T-helper 2 cell treated with Interferon-gamma antibody and Interleukin-4, amounts not matched to agents 100 ng/mL and 5 ng/mL, for 36 hours (primary cell): Measurements from ENCODE around the gene SSTR3. TPM values are rescaled to one million over a fixed set of nuclear protein-coding genes. Genes with fewer than 3 reads are reported as not detected.
"Not testable (repeated sequence)": the region's sequence is repeated elsewhere in the genome, so short reads cannot be mapped to it uniquely, and the experiment has no call there.

ENCODE experiments used
- intact Hi-C: fragments of 100-400 bp; cut with micrococcal nuclease; formaldehyde crosslinking; loops from one replicate; pipeline ENCODE4 v1.15.1; 2023
- total RNA-seq: library from RNA; stranded (reverse); gene quantifications from 2 replicates; pipeline ENCODE4 v1.2.3, GENCODE V29; 2022

The SSTR3 gene
- total RNA-seq, 1 donor from 2014 or later: 0.64 TPM

GRCh38 chr22:37213941-37214730, 1.9 kb upstream of the SSTR3 start:
- intact Hi-C loops: no loop called here

GRCh38 chr22:37213218-37213855, 1.1 kb upstream of the SSTR3 start:
- intact Hi-C loops: no loop called here

DNA sequence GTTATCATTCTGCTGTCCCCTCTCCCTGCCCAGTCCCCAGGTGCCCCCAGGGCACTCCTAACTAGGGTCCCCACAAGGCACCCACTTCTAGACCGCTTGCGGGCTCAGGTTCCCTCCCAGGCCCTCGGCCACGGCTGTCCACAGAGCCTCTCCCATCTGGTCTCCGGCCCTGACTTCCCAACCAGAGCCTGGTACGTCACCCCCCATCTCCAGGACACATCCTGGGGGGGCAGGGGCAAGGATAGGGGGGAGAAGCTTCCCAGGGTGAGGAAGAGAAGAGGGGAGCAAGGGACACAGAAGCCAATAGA, 457 bp downstream of the SSTR3 start:
- intact Hi-C loops: no loop called here

DNA sequence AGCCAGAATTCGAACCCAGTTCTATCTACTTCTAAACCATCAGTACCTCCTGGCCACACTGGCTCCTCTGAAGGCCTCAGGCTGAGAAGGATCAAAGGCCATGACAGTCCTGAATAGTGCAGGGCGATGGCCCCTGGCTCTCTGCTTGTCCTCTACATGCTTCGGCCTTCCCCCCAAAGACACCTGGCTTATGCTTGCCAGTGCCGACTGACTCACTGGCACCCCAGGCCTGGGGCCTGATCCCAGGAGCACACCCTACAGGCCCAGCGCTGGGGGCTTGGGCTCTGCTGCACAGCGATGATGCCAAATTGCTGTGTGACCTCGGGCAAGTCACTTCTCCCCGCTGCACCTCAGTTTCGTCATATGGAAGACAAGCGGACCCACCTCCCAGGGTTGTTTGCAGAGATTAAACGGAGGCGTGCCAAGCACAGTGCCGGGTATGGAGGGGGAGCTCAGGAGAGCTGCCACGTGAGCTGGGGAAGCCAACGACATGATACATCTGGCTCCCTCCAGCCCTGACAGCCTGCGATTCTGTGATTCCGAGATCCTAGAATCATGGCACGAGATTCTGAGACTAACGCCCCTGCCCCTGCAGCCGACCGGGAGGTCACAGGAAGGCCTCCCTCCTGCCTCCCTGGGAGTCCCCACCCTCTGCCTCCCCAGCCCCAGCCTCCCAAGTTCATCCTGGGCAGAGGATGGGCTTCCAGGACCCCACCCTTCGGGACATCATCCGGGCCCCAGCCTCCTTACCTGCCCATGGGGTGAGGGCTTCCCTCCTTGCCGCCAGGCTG, 1.0 kb downstream of the SSTR3 start:
- intact Hi-C loops: no loop called here

DNA sequence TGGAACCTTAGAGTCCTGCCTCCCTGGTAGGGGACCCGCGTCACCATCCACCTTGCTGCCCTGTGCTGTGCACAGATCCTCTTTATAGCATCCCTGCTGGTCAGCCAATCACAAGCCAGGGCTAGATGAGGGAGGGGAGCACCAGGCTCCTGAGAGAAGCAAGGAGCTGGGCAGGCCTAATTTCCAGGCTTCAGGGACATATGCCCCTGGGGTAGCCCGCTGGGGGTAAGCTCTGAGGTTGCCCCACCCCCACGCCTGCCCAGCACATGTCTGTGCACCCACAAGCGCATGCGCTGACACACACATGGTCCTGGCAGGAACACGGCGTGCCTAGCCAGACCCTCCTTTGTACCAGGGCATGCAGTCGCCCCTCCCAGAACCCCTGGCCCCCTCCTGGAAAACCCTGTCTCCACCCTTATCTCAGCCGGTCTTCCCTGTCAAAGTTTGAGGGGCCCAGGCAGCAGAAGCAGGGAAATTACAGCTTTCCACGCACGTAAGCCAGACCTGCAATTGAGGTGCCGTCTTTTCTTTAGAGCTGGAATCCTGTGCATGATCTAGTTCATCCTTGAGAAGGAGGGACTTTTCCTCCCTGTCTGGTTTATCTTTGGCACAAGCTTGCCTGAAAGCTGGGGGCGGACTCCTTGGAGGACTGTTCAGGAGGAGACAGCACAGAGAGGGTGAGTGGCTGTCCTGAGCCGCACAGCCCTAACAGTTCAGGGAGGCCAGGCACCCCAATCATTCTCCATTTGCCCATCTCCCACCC, 2.1 kb downstream of the SSTR3 start:
- intact Hi-C loops: no loop called here

- intact Hi-C loops: no loop called here
Observed at GRCh38 chr22:37209140-37209845, 3.0 kb downstream of the SSTR3 start.

- intact Hi-C loops: no loop called here
Observed at GRCh38 chr22:37208401-37209139, 3.7 kb downstream of the SSTR3 start.

DNA sequence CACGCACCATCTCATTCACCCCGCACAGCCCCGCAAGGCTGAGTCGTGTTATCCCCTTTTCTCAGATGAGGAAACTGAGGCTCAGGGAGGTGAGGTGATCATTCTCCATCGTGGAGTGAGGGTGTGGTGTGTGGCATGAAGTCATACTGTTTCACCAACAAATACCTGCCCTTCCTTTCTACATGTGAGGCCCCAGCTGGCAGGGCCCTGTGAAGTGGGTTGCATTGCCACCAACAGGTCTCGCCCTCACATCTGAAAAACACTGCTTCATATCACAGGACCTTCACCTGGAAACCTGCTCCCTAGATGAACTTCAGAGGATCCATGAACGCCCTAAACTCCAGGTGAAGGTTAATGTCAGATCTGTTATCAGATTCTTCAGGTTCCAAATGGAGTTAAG, 4.3 kb downstream of the SSTR3 start:
- intact Hi-C loops: no loop called here

DNA sequence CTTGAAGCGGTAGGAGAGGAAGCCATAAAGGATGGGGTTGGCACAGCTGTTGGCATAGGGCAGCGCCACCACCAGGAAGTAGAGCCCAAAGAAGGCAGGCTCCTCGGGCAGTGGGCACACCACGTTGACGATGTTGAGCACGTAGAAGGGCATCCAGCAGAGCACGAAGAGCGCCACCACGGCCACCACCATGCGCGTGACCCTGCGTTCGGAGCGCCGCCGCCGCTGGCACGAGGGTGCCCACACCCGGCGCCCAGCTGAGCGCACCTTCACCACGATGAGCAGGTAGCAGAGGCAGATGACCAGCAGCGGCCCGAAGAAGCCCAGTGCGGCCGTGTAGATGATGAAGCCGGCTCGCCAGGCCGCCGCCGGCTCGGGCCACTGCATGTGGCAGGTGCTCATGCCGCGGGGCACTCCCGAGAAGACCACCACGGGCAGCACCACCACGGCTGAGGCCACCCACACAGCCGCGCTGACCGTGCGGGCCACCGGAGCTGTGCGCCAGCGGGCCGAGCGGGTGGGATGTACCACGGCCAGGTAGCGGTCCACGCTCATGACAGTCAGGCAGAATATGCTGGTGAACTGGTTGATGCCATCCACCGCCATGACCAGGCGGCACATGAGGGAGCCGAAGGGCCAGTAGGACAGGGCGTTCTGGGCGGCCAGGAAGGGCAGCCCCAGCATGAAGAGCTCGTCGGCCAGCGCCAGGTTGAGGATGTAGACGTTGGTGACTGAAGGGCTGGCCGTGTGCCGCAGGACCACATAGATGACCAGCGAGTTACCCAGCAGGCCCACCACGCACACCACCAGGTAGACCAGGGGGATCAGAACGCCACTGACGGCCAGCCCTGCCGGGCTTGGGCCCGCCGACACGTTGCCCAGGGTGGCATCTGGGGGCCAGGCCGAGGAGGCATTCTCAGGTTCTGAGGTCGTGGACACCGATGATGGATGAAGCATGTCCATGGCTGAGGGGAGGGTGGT, 5.1 kb downstream of the SSTR3 start:
- intact Hi-C loops: no loop called here

GRCh38 chr22:37206118-37206840, 6.0 kb downstream of the SSTR3 start:
- intact Hi-C loops: no loop called here

- intact Hi-C loops: no loop called here
Observed at GRCh38 chr22:37205046-37205445, 7.2 kb downstream of the SSTR3 start.

- intact Hi-C loops: no loop called here
Observed at GRCh38 chr22:37204045-37204655, 8.1 kb downstream of the SSTR3 start.

GRCh38 chr22:37203354-37204044, 8.8 kb downstream of the SSTR3 start:
- intact Hi-C loops: no loop called here

DNA sequence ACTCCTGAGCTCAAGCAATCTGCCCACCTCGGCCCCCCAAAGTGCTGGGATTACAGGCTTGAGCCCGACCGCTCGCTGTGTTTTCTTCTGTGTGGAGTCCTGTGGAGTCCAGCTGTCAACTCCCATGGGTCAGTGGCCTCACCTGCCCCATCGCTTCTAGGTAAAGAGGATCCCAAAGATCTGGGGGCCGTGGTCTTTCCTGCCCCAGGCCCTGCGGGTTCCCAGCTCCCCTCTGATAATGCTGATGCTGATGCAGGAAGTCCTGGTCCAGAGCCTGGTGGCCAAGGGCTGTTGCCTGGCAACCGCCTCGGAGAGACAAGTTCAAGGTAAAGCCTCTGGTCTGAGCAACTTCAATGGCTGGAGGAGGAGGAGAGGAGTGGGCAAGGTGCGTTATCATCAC, 9.6 kb downstream of the SSTR3 start:
- intact Hi-C loops: no loop called here

DNA sequence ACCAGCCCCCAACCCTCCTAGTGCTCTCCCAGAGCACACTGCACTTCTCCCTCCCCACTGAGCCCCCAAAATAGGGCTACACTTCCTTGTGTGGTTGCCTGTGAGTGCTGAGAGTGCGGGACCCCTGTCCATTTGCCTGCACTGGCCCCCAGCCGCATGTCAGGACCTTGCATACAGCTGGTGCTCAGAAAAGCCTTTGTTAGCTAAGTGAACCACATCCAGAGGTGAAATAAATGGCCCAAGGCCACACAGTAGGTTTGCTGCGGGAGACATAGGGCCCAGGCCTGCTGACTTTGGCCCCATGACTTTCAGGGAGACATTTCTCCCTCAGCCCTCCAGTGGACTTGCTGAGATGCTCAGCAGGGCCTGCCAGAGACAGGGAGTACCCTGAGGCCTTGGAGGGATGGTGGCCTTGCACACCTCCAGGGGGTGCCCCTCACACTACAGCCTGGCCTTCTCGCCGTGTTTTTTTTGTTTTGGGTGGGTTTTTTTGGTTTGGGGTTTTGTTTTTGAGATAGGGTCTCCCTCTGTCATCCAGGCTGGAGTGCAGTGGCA, 10.2 kb downstream of the SSTR3 start:
- intact Hi-C loops: no loop called here

DNA sequence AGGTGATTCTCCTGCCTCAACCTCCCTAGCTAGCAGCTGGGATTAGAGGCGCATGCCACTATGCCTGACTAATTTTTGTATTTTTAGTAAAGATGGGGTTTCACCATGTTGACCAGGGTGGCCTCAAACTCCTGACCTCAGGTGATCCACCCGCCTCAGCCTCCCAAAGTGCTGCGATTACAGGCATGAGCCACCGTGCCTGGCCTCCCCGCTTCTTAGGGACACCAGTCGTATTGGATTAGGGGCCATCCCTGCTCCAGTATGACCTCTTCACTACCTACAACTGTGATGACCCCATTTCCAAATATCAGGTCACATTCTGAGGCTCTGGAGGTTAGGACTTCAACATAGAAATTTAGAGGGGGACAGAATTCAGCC, 10.8 kb downstream of the SSTR3 start:
- intact Hi-C loops: not testable (repeated sequence)

DNA sequence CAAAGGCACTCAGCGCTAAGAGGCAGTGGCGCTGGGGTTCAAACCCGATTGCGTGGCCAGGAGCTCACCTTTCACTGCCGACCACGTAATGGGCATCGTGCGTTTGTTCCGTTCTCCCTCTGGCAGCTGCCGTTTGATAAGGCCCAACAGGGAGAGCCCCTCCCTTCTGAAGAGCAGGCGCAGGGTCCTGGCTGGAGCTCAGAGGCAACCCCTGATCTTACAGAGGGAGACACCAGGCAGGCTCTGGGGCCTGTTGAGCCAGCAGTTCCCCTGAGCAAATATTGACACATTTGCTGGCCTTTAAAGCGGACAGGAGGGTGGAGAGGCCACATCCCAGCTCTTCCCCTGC, 12.5 kb downstream of the SSTR3 start:
- intact Hi-C loops: loop anchor here (1.0 to 10.0 kb wide), 9 partner anchors 20 to 423 kb away; partner anchors contain the start of genes IFT27 and RAC2
